Vagina (tissue), 2 donors: ENCODE results near the gene KCTD14.

Experiments
- CTCF ChIP-seq, 3 experiments: fragments of 450-650 bp in 2 of 3; fragments of 200-600 bp in 1 of 3; sonication (generic) in 1 of 3; IDR thresholded peaks; one replicate each; pipeline ENCODE4 v1.5.1; 2017 to 2019; ENCODE audit warnings: antibody characterized with exemption in 3 of 3, mild to moderate bottlenecking in 2 of 3, moderate library complexity in 2 of 3
- POLR2A ChIP-seq, 2 donors: fragments of 450-650 bp; IDR thresholded peaks; one replicate each; pipeline ENCODE4 v1.6.1; 2017; ENCODE audit warnings: antibody characterized with exemption in 2 of 2, mild to moderate bottlenecking in 2 of 2, moderate library complexity in 2 of 2

DNA sequence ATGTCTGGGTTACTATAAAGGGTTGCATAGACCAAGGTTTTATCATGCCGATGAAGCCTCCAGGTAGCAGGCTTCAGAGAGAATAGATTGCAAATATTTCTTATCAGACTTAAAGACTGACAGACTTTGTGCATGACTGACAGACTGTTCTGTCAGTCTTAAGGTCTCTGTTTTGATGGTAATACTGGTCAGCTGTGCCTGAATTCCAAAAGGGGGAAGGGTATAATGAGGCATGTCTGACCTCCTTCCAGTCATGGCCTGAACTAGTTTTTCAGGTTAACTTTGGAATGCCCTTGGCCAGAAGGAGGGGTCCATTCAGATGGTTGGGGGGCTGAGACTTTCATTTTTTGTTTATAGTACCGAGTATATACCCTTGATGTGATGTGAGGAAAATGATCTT, 4.7 kb upstream of the KCTD14 start:
- no peak for TF ChIP-seq CTCF (IDR thresholded peaks at IDR 0.05)
- no peak for TF ChIP-seq POLR2A (IDR thresholded peaks at IDR 0.05)
